NCI-H128 (cell line): ENCODE data around the gene NKX6-2.
"Not testable (repeated sequence)": the region's sequence is repeated elsewhere in the genome, so short reads cannot be mapped to it uniquely, and the experiment has no call there.

ENCODE experiments used
- DNase-seq: peaks from one replicate; lab custom pipeline; 2025; ENCODE audit not compliant: unreplicated experiment; lab: John Stamatoyannopoulos, UW

The NKX6-2 gene

DNA sequence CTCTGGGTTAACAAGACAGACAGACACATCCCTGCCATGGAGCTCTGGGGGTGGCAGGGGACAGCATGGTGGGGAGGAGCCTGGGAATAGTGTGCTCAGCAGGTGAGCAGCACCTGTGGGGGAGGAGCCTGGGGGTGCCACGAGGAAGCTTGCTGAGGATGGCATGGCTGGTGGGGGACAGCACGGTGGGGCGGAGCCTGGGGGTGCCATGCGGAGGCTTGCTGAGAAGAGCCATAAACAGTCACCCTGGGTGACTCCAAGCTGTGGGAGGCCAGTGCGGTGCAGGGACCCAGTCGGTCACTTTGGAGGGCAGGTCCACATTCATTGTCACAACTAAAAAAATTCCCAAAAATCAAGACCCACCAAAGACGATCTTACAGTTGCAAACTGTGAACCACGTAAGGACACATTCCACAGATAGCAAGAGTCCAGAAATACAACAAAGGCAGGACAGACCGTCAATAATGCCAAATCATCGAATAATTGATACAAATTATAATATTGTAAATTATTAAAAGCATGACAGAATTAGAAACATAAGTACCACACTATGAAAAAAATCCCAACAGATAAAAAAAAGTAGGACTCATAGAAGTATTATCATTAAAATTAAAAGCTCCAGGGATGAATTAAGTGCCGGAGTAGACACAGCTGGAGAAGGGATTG is 24.4 kb downstream of the NKX6-2 start:
- no peak for DNase-seq

DNA sequence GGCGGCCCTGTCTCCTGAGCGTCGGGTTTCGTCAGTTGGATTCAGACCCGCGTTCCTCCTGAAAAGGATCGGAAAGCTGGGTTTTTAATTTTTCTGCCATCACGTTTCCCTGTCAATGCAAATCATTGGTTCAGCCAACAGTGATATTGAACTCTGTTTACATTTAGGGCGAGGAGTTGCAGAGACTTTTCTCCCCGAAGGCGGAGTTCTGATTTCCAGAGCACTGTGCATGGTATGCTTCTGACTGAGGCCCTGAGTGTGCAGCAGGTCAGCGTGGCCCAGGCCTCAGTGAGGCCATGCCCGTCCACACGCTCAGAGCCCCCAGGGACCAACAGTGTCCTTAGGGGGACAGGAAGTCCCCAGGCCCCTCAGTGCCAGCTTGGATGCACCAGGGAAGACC is 27.1 kb downstream of the NKX6-2 start:
- no peak for DNase-seq

DNA sequence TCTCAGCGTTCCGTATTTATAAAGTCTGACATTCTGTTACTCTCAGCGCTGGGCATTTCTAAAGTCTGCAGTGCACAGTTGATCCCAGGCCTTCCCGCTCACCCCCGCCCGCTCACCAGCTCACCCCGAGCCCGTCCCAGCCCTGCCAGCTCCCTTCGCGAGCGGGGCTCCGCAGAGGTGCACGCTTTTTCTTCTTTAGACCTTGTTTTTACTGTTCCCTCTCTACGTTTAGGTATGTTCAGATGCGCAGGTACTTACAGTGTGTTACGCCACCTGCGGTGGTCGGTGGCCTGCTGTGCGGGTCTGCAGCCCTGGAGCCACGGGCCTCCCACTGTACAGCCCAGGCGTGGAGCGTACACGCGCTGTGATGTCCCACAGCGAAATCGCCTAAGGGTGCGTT is 28.8 kb downstream of the NKX6-2 start:
- DNase-seq: no peak

DNA sequence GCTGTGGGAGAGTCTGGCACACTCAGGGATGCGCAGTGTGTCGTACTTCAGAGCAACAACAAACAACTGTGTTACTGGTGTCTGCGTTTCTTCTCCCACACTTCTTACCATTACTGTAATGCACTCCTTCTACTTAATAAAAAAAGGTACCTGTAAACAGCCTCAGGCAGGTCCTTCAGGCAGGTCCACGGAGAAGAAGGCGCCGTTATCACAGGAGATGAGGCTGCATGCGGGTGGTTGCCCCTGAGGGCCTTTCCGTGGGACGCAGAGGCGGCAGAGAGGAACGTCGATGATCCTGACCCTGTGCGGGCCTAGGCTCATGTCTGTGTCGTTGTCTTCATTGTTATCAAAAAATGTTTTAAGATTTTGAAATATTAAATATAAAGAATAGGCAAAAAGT is 29.4 kb downstream of the NKX6-2 start:
- no peak for DNase-seq

DNA sequence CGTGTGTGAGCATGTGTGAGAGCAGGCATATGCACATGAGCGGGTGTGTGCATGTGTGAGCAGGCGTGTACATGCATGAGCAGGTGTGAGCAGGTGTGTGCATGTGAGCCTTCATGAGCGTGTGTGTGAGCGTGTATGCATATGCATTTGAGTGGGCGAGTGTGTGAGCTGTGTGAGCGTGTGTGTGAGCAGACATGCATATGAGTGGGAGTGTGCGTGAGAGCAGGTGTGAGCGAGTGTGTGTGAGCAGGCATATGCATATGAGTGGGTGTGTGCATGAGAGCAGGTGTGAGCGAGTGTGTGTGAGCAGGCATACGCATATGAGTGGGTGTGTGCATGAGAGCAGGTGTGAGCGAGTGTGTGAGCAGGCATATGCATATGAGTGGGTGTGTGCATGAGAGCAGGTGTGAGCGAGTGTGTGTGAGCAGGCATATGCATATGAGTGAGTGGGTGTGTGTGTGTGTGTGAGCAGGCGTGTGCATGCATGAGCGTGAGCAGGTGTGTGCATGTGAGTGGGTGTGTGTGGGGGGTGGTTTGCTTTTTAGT is 30.7 kb downstream of the NKX6-2 start:
- DNase-seq: no peak

DNA sequence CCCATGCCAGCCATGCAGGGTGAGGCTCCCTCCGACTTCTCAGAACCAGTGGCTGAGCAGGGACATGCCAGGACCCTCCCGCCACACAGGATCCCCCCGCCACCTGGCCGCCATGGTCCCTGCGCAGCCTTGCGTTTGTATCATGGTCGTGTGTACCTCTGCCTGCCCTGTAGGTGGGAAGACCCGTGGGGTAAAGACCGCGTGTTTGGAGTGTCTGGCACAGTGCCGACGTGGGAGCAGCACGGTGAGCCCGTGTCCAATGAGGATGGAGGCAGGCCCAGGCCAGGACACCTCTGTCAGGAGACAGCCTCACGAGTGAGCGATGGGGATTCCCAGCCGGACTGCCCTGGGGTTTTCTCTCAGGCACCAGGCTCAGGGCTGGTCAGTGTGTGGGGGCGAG is 31.9 kb downstream of the NKX6-2 start:
- DNase-seq: no peak

DNA sequence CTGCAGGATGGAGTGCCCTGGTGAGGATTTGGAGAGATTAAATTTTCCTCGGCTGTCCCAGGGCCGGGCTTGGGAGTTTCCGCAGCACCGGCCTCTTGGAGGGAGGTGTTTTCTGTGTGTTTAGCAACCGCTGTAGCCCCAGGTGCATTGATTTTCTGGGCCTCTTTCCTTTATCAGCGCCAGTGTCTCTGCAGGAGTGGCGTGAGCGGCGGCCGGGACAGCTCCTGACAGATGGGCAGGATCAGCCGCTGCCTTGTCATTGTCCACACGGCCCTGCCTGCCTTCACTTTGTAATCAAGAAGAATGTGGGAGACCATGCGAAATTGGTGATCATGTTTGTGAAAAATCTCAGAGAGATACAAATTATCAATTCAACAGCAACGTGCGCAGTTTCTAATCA is 32.4 kb downstream of the NKX6-2 start:
- DNase-seq: no peak

DNA sequence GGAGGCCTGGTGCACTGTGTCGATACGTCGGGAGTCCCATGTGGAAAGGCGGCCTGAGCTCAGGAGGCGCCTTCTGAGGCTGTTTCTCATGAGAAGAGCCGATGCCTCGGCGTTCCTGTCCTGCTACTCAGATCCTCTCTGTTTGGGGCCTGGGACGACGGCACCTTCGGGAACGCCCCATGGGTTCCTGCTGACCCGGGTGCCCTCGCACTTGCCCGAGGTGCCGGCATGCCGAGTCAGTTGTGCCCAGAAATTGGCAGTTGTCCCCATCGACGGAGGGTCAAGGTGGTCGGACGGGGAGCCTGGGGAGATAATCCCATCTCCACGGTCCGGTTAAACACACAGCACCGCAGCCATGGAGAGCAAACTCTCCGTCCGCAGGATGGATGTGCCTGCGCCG is 33.0 kb downstream of the NKX6-2 start:
- DNase-seq: no peak

DNA sequence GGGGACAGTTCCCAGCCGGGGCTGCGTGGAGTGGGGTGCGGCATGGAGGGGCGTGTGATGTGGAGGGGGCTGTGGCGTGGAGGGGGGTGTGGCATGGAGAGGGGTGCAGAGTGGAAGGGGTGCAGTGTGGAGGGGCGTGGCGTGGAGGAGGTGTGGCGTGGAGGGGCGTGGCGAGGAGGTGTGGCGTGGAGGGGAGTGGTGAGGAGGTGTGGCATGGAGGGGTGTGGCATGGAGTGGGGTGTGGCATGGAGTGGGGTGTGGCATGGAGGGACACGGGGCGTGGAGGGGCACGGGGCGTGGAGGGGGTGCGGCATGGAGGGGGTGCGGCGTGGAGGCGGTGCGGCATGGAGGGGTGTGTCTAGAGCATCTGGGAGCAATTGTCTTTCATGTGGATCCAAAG is 33.6 kb downstream of the NKX6-2 start:
- no peak for DNase-seq

DNA sequence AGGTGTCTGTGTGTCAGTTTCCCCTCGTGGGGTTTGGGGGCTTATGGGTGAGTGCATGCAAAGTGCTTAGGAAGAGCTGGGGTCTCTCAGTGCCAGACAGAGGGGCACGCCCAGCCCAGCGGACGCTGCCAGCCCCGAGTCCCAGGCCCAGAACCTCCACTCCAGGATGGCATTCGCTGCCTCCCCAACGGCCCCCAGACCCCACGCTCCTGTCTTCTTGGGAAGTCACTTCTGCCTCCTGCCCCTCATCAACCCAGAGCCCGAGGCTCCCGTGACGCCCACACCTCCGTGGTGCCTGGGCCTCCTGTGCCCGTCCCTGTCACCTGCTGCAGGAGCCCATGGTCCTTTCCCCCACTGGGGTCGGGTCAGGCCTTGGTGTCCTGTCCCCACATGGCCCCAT is 35.0 kb downstream of the NKX6-2 start:
- no peak for DNase-seq

DNA sequence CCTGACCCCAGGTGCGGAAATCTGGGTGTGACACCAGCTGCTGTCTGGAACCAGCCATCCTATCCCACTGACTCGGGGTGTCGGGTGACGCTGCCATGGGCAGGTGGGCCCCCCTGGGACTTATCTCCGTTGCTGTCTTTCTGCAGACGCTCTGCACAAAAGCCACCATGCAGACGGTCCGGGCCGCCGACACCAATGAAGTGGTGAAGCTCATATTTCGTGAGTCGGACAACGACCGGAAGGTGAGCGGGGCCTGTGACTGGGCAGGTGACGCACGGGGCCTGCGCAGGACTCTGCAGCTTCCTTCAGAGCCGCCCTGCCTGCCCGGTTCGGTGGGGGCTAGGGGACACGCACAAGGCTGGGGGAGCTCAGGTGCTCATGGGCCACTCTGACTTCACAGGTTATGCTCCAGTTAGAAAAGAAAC is 36.6 kb downstream of the NKX6-2 start:
- DNase-seq: no peak

DNA sequence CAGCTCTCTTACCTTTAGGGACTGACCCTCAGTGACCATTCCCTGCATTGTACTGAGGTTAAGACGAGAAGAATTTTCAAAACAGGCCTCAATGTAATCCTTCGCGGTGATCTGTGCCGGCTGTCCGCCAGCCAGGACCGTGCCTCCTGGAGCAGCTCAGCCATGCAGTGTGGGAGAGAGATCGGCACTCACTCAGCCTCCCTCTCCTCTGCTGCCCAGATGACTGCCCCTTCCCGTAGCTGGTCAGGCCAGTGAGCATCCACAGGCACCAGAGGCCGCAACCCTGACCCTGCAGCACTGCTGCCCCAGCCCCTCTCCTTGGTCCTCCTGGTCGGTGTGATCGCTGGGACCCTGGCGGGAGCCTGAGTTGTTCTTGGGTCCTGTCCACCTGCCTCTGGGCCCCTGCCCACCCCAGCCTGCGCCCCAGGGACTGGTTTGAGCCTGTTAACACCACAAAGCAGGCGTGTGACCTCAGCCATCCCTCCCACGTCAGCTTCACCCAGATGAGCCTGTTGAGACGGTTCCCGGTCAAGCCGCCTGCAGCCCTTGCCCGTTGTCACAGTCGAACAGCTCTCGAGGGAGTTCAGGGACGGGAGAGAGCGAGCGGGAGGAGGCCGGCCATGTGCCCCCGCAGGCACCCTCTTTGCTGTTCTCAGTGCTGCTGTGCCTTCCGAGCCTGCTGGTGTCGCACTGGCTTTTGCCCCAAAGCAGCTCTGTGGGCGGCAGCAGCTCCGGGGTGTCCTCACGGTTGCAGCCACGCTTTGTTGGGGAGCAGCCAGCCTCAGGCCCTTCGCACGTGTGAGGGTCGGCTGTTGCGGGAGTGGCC is 37.2 kb downstream of the NKX6-2 start:
- DNase-seq: no peak

DNA sequence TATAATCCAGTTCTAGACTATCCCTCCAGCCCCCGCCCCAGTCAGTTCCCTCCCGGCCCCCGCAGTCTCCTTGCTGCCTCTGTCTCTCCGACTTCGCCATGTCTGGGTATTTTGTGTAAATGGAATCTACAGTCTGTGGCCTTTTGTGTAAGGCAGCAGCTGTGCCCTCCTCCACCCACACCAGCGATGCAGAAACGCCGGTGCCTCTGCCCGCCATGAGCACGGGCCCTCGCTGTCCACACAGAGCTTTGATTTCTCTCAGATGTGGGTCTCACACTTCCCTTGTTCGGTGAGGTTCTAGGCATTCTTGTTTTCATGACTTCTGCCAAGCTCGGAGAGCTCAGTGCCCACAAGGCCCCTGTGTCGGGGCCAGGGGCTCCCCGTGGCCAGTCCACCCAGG is 37.8 kb downstream of the NKX6-2 start:
- no peak for DNase-seq

DNA sequence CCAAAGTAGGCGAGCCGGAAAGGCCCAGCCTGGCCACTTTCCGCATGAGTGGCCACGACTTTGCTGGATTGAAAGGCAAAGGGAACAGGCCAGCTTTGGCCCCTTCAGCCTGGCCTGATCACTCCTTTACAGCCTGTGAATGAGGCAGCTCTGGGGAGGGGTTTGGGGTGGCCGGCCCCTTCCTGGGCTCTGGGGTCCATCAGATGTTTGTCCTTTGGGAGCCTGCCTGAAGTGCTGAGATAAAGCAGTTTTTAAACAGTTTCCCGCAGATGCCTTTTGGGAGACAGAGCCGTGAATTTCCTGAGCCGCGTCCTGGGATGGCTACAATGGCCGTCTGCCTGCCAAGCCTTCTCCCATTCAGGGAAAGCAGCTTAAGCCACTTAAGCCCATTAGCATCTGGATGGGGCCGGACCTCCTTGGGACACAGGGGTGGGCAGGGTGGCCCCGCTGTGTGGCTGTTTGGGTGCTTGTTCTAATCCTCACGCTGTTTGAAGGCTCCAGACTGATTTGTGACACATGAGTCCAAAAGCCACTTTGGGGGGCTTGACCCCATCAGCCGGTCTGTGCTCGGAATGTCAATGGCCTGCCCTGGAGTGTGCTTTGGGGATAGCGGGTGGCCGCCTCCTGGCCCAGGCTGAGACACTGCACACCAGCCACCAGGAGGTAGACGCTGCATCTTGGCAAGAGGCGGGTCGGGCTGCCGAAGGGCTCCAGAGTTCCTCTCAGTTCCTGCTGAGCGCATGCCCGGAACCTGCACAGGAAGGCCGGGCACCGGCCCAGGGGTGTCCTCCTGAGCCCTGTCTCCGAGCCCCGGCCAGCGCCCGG is 38.9 kb downstream of the NKX6-2 start:
- no peak for DNase-seq

DNA sequence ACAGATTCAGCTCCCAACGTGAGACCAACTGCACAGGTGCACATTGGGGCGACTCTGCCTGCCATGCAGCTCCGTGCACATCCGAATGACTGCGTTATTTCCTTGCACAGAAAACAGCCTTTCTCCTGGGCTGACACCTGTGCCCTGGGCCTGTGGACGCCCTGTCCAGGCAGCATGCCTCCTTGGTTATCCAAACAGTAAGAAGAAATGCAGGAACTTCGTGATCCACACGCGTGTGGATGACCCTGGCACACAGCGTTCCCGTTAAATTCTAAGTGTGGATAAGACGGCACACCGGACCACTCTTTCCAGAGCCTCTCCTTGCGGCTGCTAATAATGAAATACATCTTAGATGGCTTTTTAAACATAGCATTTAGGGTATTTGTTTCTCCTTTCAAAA is 39.6 kb downstream of the NKX6-2 start:
- no peak for DNase-seq

DNA sequence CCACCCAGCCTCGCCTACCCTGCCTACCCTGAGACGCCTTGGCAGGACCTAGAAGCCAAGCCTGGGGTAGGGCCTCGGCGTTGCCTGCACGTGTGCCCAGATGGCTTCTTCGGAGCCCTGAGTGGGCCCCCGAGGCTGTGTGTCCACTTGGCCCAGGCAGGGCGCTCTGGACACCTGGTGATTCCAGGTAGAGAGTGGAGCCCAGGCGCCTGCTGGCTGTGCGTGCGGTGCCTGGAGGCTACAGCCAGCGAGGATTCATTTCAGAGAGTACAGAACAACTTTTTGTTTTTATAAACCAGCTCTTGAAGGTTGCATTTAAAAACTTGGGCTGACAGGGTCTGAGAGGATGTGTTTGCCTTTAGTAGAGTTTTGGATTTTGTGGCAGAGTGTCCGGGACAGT is 40.0 kb downstream of the NKX6-2 start:
- no peak for DNase-seq

DNA sequence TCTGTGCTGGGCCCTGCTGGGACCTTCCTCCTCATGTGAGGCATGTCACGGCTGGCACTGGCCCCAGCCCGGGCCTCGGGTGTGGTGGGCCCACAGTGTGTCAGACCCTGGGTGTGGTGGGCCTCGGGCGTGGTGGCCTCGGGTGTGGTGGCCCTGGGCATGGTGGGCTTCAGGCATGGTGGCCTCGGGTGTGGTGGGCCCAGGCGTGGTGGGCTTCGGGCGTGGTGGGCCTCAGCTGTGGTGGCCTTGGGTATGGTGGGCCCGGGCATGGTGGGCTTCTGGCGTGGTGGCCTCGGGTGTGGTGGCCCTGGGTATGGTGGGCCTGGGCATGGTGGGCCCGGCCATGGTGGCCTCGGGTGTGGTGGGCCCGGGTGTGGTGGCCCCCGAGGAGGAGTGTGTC is 40.4 kb downstream of the NKX6-2 start:
- DNase-seq: no peak

DNA sequence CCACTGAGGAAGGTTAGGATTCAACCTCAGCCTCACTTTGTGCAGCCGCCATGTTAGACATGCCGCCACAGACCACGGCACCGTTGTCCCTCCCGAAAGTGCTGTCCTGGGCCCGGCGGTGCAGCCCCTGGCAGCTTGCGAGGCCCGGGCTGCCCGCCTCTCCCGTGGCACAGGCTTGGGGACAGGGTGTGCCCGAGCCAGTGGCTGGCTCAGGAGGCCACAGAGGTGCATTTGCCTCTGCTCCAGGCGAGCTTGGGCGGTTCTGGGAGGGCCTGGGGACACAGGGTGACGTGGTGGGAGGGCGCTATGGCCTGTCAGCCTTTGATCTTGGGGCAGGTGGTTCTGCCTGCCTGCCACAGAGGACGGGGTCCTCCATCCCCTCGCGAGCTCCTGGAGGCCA is 41.1 kb downstream of the NKX6-2 start:
- DNase-seq: no peak

DNA sequence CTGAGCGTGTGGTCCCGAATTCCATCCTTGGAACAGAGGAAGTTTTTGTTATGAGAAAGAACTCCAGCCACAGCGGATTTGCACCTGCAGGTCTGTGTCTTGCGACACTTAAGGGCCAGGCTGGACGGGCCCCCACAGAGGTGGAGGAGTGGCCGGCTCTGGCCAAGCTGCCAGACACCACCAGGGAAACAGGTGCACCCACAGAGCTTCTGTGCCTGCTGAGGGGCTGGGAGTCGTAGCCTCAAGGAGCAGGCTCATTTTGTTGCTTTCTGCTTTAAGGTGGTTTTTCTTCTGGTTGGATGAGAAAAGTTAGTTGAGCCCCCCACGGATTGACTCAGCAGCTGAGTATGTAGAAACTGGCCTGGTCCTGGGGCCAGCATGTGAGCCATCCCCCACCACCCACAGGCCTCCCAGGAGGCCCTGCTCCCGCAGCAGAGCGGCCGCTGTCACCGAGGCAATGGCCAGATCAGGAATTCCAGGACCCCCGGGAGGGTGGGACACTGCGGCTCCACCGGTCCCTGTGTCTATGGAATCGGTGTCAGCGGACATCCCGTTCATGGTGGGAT is 41.9 kb downstream of the NKX6-2 start:
- no peak for DNase-seq

DNA sequence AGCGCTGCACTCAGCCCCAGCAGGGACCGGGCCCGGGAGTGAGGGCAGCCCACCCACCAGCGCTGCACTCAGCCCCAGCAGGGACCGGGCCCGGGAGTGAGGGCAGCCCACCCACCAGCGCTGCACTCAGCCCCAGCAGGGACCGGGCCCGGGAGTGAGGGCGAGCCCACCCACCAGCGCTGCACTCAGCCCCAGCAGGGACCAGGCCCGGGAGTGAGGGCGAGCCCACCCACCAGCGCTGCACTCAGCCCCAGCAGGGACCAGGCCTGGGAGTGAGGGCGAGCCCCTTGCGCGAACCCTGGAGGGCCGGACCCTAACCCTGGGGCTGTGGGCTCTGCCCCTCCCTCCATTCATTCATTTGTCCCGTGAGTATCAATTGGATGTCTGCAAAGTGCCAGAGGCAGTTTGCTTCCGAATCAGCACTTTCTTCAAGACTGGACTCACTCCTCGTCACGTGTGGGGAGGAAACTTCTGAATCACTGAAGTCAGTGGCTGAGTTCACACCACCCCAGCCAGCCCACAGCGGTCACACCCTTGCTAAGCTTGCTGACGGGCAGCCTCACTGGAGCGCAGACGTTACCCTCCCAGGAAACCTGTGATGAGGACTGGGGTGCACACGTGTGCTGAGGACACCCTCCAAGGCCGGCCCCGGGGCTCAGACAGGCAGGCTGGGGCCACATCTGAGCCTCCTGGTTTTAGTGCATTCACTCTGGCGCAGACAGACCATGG is 42.6 kb downstream of the NKX6-2 start:
- not testable (repeated sequence) for DNase-seq

DNA sequence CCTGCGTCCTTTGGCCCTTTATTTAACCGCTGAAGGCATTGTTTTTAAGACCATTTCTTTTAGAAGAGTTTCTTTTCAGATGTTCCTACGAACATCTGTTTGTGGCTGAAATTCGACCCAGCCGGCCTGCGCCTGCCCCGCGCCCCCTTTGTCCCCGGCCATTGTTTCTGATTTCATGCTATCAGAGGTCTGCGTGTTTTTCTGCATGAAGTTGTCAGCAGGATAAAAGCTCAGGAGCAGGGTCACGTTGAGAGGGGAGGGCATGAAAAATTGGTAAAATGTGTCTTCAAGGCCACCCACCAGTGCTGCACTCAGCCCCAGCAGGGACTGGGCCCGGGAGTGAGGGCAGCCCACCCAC is 43.1 kb downstream of the NKX6-2 start:
- DNase-seq: no peak
